Stimulated activated CD8-positive, alpha-beta memory T cell treated with anti-CD3 and anti-CD28 coated beads, Interleukin-15, amount 100 ng/mL, for 1 hour (primary cell): ENCODE measurements around the gene TMEM45A.
"Not testable (repeated sequence)": the region's sequence is repeated elsewhere in the genome, so short reads cannot be mapped to it uniquely, and the experiment has no call there.

ENCODE experiments used
- DNase-seq: peaks from one replicate; pipeline ENCODE4 v3.0.0-alpha.2; 2020; ENCODE audit warnings: low read depth

Gene TMEM45A

GRCh38 chr3:100492059-100493006 lies at the start of gene TMEM45A:
TMEM45A (plus strand) TSS chr3:100492619; CDS start chr3:100555212, 62,593 bp downstream.
- DNase-seq = peak; percentile 42

- DNase-seq = no peak
These were observed 48.7 kb upstream of the TMEM45A start for GRCh38 chr3:100443690-100444089.

- not testable (repeated sequence) for DNase-seq
These were observed 45.4 kb upstream of the TMEM45A start for GRCh38 chr3:100447067-100447466.

GRCh38 chr3:100448079-100448478 lies 44.3 kb upstream of the TMEM45A start:
- no peak for DNase-seq

GRCh38 chr3:100449214-100449613 lies 43.2 kb upstream of the TMEM45A start:
- no peak for DNase-seq

GRCh38 chr3:100454677-100455076 lies 37.7 kb upstream of the TMEM45A start:
- no peak for DNase-seq

- DNase-seq = no peak
These were observed 36.4 kb upstream of the TMEM45A start for GRCh38 chr3:100455841-100456550.

- DNase-seq = no peak
These were observed 35.7 kb upstream of the TMEM45A start for GRCh38 chr3:100456745-100457144.

GRCh38 chr3:100457811-100458210 lies 34.6 kb upstream of the TMEM45A start:
- no peak for DNase-seq

GRCh38 chr3:100458814-100459213 lies 33.6 kb upstream of the TMEM45A start:
- no peak for DNase-seq

- no peak for DNase-seq
These were observed 29.4 kb upstream of the TMEM45A start for GRCh38 chr3:100463002-100463401.

- no peak for DNase-seq
These were observed 28.7 kb upstream of the TMEM45A start for GRCh38 chr3:100463646-100464155.

- DNase-seq = no peak
These were observed 26.3 kb upstream of the TMEM45A start for GRCh38 chr3:100465892-100466777.

- DNase-seq = no peak
These were observed 25.3 kb upstream of the TMEM45A start for GRCh38 chr3:100467133-100467532.

- DNase-seq = no peak
These were observed 23.7 kb upstream of the TMEM45A start for GRCh38 chr3:100468676-100469075.

- no peak for DNase-seq
These were observed 21.5 kb upstream of the TMEM45A start for GRCh38 chr3:100470951-100471350.

- no peak for DNase-seq
These were observed 21.0 kb upstream of the TMEM45A start for GRCh38 chr3:100471444-100471843.

GRCh38 chr3:100477851-100478360 lies 14.5 kb upstream of the TMEM45A start:
- DNase-seq = not testable (repeated sequence)

GRCh38 chr3:100478521-100478920 lies 13.9 kb upstream of the TMEM45A start:
- not testable (repeated sequence) for DNase-seq

GRCh38 chr3:100480081-100480480 lies 12.3 kb upstream of the TMEM45A start:
- DNase-seq = no peak

GRCh38 chr3:100482176-100482575 lies 10.2 kb upstream of the TMEM45A start:
- DNase-seq = no peak

GRCh38 chr3:100483529-100483928 lies 8.9 kb upstream of the TMEM45A start:
- no peak for DNase-seq
